Thyroid gland (tissue), 4 donors: ENCODE data around the gene HID1.

ENCODE experiments used
- POLR2A ChIP-seq, 2 donors: fragments of 450-650 bp; IDR thresholded peaks; one replicate each; pipeline ENCODE4 v1.6.1; 2017; ENCODE audit warnings: antibody characterized with exemption in 2 of 2, mild to moderate bottlenecking in 2 of 2, moderate library complexity in 1 of 2
- TF ChIP-seq, protein P1 (sequence below), 6 experiments: fragments of 200-600 bp in 3 of 6; fragments of 450-650 bp in 3 of 6; sonication (generic) in 3 of 6; IDR thresholded peaks; one replicate each; pipeline ENCODE4 v1.5.1; 2016 to 2019; ENCODE audit warnings: antibody characterized with exemption in 6 of 6, mild to moderate bottlenecking in 2 of 6, inconsistent platforms in 1 of 6, moderate library complexity in 1 of 6

DNA sequence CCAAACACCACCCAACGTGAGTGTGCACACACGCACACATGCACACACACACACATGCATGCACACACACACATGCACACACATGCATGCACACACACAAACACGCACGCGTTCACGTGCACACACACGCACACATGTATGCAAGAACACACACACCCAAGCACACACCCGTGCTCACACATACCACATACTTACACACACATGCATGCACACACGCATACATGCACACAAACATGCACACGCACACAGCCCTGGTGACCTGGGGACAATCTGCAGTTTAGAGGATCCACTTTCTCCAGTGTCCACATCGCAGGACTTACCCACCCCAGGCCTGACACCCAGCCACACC is 55.7 kb downstream of the HID1 start:
- TF ChIP-seq, protein P1, sequence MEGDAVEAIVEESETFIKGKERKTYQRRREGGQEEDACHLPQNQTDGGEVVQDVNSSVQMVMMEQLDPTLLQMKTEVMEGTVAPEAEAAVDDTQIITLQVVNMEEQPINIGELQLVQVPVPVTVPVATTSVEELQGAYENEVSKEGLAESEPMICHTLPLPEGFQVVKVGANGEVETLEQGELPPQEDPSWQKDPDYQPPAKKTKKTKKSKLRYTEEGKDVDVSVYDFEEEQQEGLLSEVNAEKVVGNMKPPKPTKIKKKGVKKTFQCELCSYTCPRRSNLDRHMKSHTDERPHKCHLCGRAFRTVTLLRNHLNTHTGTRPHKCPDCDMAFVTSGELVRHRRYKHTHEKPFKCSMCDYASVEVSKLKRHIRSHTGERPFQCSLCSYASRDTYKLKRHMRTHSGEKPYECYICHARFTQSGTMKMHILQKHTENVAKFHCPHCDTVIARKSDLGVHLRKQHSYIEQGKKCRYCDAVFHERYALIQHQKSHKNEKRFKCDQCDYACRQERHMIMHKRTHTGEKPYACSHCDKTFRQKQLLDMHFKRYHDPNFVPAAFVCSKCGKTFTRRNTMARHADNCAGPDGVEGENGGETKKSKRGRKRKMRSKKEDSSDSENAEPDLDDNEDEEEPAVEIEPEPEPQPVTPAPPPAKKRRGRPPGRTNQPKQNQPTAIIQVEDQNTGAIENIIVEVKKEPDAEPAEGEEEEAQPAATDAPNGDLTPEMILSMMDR (IDR thresholded peaks at IDR 0.05) = no peak
- TF ChIP-seq POLR2A (IDR thresholded peaks at IDR 0.05) = no peak
